ENCODE data around the gene TMEM144.
A peak's percentile ranks its signal among the peaks of the same experiment; 100 is the strongest.

The TMEM144 gene

GRCh38 chr4:158166701-158167100 is 43.6 kb upstream of the TMEM144 start:
- DNase-seq (ENCODE audit: low spot score): no peak
- no peak for TF ChIP-seq CTCF (IDR thresholded peaks at IDR 0.05; ENCODE audit: extremely low read depth, insufficient read depth, missing control alignments)
- in situ Hi-C loops (cut with MboI; ENCODE audit: low pct_unique_long_range_greater_than_20kb, low sequenced_read_pairs, unreplicated experiment): loop anchor here (25.0 kb wide), 1 partner anchor 179 kb away; no protein-coding TSS in a partner anchor

- TF ChIP-seq CTCF (IDR thresholded peaks at IDR 0.05; ENCODE audit: extremely low read depth, insufficient read depth, missing control alignments): no peak
- in situ Hi-C loops (cut with MboI; ENCODE audit: low pct_unique_long_range_greater_than_20kb, low sequenced_read_pairs, unreplicated experiment): loop anchor here (25.0 kb wide), 1 partner anchor 181 kb away; no protein-coding TSS in a partner anchor
- no peak for DNase-seq (ENCODE audit: low spot score)
These were observed 41.7 kb upstream of the TMEM144 start for GRCh38 chr4:158168606-158169005.

GRCh38 chr4:158169506-158169905 is 40.8 kb upstream of the TMEM144 start:
- TF ChIP-seq CTCF (IDR thresholded peaks at IDR 0.05; ENCODE audit: extremely low read depth, insufficient read depth, missing control alignments): no peak
- DNase-seq (ENCODE audit: low spot score): no peak
- in situ Hi-C loops (cut with MboI; ENCODE audit: low pct_unique_long_range_greater_than_20kb, low sequenced_read_pairs, unreplicated experiment): loop anchor here (25.0 kb wide), 1 partner anchor 182 kb away; no protein-coding TSS in a partner anchor

GRCh38 chr4:158169931-158170690 is 40.2 kb upstream of the TMEM144 start:
- in situ Hi-C loops (cut with MboI; ENCODE audit: low pct_unique_long_range_greater_than_20kb, low sequenced_read_pairs, unreplicated experiment): loop anchor here (25.0 kb wide), 1 partner anchor 183 kb away; no protein-coding TSS in a partner anchor
- DNase-seq (ENCODE audit: low spot score): no peak
- no peak for TF ChIP-seq CTCF (IDR thresholded peaks at IDR 0.05; ENCODE audit: extremely low read depth, insufficient read depth, missing control alignments)

- in situ Hi-C loops (cut with MboI; ENCODE audit: low pct_unique_long_range_greater_than_20kb, low sequenced_read_pairs, unreplicated experiment): loop anchor here (25.0 kb wide), 1 partner anchor 184 kb away; no protein-coding TSS in a partner anchor
- peak; percentile 34 for DNase-seq (ENCODE audit: low spot score)
- peak; percentile 63 for TF ChIP-seq CTCF (IDR thresholded peaks at IDR 0.05; ENCODE audit: extremely low read depth, insufficient read depth, missing control alignments)
These were observed 39.4 kb upstream of the TMEM144 start for GRCh38 chr4:158170691-158171561.
